H1 (cell line): ENCODE results near the gene CNRIP1. TPM values are rescaled to one million over a fixed set of nuclear protein-coding genes. Genes with fewer than 3 reads are reported as not detected.

Experiments
- CTCF ChIA-PET: fragments of 300-600 bp; sonication (Branson Sonifier 250); formaldehyde crosslinking; loops from one replicate; lab custom pipeline; 2021; ENCODE audit not compliant: partially characterized antibody; lab: Charles Lee
- POLR2A ChIA-PET: fragments of 300-600 bp; sonication (Branson Sonifier 250); formaldehyde crosslinking; loops from one replicate; lab custom pipeline; 2021; ENCODE audit warnings: inconsistent platforms; ENCODE audit not compliant: partially characterized antibody; lab: Charles Lee
- DNase-seq, 2 experiments: peaks; one replicate each; pipeline versions ENCODE4 v3.0.0 to v3.0.0-alpha.2; 2010 to 2022; ENCODE audit warnings: low spot score in 2 of 2, low read depth in 1 of 2, mixed read lengths in 1 of 2
- FAIRE-seq: peaks from 2 replicates; lab custom pipeline; 2011; peaks lifted over from hg19 to GRCh38; lab: Jason Lieb, UNC
- H2AFZ ChIP-seq: 2 replicates; pipeline ENCODE4 v1.8.1; 2012; ENCODE audit warnings: low read length, inconsistent platforms
- H2AK5ac ChIP-seq: 2 replicates; pipeline ENCODE4 v1.6.1; 2013; ENCODE audit warnings: low read depth, low read length
- H2BK120ac ChIP-seq: replicated peaks from 2 replicates; pipeline ENCODE3; 2013; ENCODE audit warnings: low read depth, low read length, inconsistent platforms
- H2BK12ac ChIP-seq: 2 replicates; pipeline ENCODE4 v1.6.1; 2013; ENCODE audit warnings: low read depth, low read length
- H2BK15ac ChIP-seq: 2 replicates; pipeline ENCODE4 v1.6.1; 2013; ENCODE audit warnings: low read length
- H2BK20ac ChIP-seq: 2 replicates; pipeline ENCODE4 v1.6.1; 2013; ENCODE audit warnings: low read length
- H2BK5ac ChIP-seq: 2 replicates; pipeline ENCODE4 v1.6.1; 2013; ENCODE audit warnings: low read depth, low read length
- H3K14ac ChIP-seq: 2 replicates; pipeline ENCODE4 v1.6.1; 2013; ENCODE audit warnings: inconsistent platforms; ENCODE audit not compliant: insufficient read length
- H3K18ac ChIP-seq: 2 replicates; pipeline ENCODE4 v1.6.1; 2013; ENCODE audit warnings: low read length; ENCODE audit errors: extremely low read depth
- H3K23ac ChIP-seq: 2 replicates; pipeline ENCODE4 v1.6.1; 2013; ENCODE audit warnings: inconsistent platforms; ENCODE audit not compliant: insufficient read length
- H3K23me2 ChIP-seq: 2 replicates; pipeline ENCODE4 v1.6.1; 2013; ENCODE audit warnings: low read depth, low read length
- H3K27ac ChIP-seq: 2 replicates; pipeline ENCODE4 v1.6.1; 2011; ENCODE audit warnings: low read depth, low read length, inconsistent platforms
- H3K27me3 ChIP-seq, 4 experiments: replicated peaks in 1 of 4; 1 replicate in 1 of 4; 2 replicates in 3 of 4; pipeline versions ENCODE4 v1.6.1 to v1.8.1; 2011 to 2013; ENCODE audit warnings: low read length in 3 of 4, mild to moderate bottlenecking in 3 of 4, inconsistent platforms in 2 of 4, mixed read lengths in 2 of 4, moderate library complexity in 1 of 4; ENCODE audit not compliant: control insufficient read depth in 3 of 4, insufficient read depth in 3 of 4; ENCODE audit errors: extremely low read depth in 1 of 4
- H3K36me3 ChIP-seq, 4 experiments: 2 replicates each; pipeline versions ENCODE4 v1.6.1 to v1.8.1; 2011 to 2013; ENCODE audit warnings: mild to moderate bottlenecking in 4 of 4, low read length in 3 of 4, moderate library complexity in 2 of 4, control low read depth in 1 of 4, inconsistent platforms in 1 of 4; ENCODE audit not compliant: insufficient read depth in 4 of 4, control insufficient read depth in 2 of 4
- H3K4ac ChIP-seq: replicated peaks from 2 replicates; pipeline ENCODE3; 2013; ENCODE audit warnings: low read length, low read depth, mixed read lengths, inconsistent platforms; ENCODE audit not compliant: insufficient read length
- H3K4me1 ChIP-seq, 4 experiments: replicated peaks in 1 of 4; 1 replicate in 1 of 4; 2 replicates in 3 of 4; pipeline versions ENCODE4 v1.6.1 to v1.8.1; 2011 to 2013; ENCODE audit warnings: low read length in 3 of 4, inconsistent platforms in 2 of 4, mixed read lengths in 1 of 4; ENCODE audit not compliant: insufficient read depth in 4 of 4, control insufficient read depth in 3 of 4
- H3K4me2 ChIP-seq, 2 experiments: 2 replicates each; pipeline versions ENCODE4 v1.6.1 to v1.8.1; 2011 to 2013; ENCODE audit warnings: low read depth in 2 of 2, low read length in 2 of 2, control low read depth in 1 of 2, inconsistent platforms in 1 of 2, mild to moderate bottlenecking in 1 of 2; ENCODE audit not compliant: insufficient read depth in 1 of 2
- H3K4me3 ChIP-seq, 4 experiments: fragments of 200-600, 300-600 bp in 1 of 4; sonication (generic), shearing (Covaris generic), sonication (Bioruptor Twin) in 1 of 4; 2 replicates each; pipeline versions ENCODE4 v1.5.1 to v1.8.1; 2011 to 2016; ENCODE audit warnings: low read length in 4 of 4, low read depth in 3 of 4, control low read depth in 2 of 4, inconsistent platforms in 2 of 4, mild to moderate bottlenecking in 2 of 4, mixed read lengths in 1 of 4, moderate library complexity in 1 of 4; ENCODE audit not compliant: insufficient read depth in 2 of 4; ENCODE audit errors: extremely low read depth in 1 of 4
- H3K56ac ChIP-seq: replicated peaks from 2 replicates; pipeline ENCODE3; 2013; ENCODE audit warnings: low read depth, mild to moderate bottlenecking, mixed read lengths, low read length, inconsistent platforms; ENCODE audit not compliant: insufficient read length
- H3K79me1 ChIP-seq: 2 replicates; pipeline ENCODE4 v1.6.1; 2013; ENCODE audit warnings: low read depth, low read length, control low read depth
- H3K79me2 ChIP-seq, 2 experiments: 2 replicates each; pipeline versions ENCODE4 v1.6.1 to v1.8.1; 2012 to 2013; ENCODE audit warnings: low read length in 2 of 2, mild to moderate bottlenecking in 2 of 2, inconsistent platforms in 1 of 2; ENCODE audit not compliant: insufficient read depth in 2 of 2, control insufficient read depth in 1 of 2
- H3K9ac ChIP-seq, 4 experiments: replicated peaks in 1 of 4; 1 replicate in 1 of 4; 2 replicates in 3 of 4; pipeline versions ENCODE4 v1.6.1 to v1.8.1; 2011 to 2013; ENCODE audit warnings: low read depth in 3 of 4, low read length in 3 of 4, control low read depth in 2 of 4, mild to moderate bottlenecking in 2 of 4, moderate library complexity in 2 of 4, inconsistent platforms in 1 of 4; ENCODE audit errors: extremely low read depth in 1 of 4
- H3K9me3 ChIP-seq, 2 experiments: 2 replicates each; pipeline versions ENCODE4 v1.6.1 to v1.8.1; 2012 to 2013; ENCODE audit warnings: mild to moderate bottlenecking in 2 of 2, moderate library complexity in 2 of 2, control low read depth in 1 of 2, inconsistent platforms in 1 of 2, low read depth in 1 of 2, low read length in 1 of 2, mixed read lengths in 1 of 2; ENCODE audit not compliant: insufficient read depth in 2 of 2
- H4K20me1 ChIP-seq, 2 experiments: replicated peaks in 1 of 2; 2 replicates each; pipeline versions ENCODE3 to v1.8.1; 2011 to 2013; ENCODE audit warnings: inconsistent platforms in 2 of 2, low read length in 2 of 2, mild to moderate bottlenecking in 1 of 2; ENCODE audit not compliant: insufficient read depth in 2 of 2, control insufficient read depth in 1 of 2
- H4K5ac ChIP-seq: 2 replicates; pipeline ENCODE4 v1.6.1; 2013; ENCODE audit warnings: low read length, low read depth, mixed read lengths, inconsistent platforms; ENCODE audit not compliant: insufficient read length
- H4K8ac ChIP-seq: 2 replicates; pipeline ENCODE4 v1.8.0; 2013; ENCODE audit warnings: mild to moderate bottlenecking, moderate library complexity, low read length, inconsistent platforms; ENCODE audit not compliant: insufficient read depth; ENCODE audit errors: extremely low read depth
- H4K91ac ChIP-seq: replicated peaks from 2 replicates; pipeline ENCODE3; 2013; ENCODE audit warnings: low read length, mixed read lengths, inconsistent platforms; ENCODE audit not compliant: insufficient read length
- BCL11A ChIP-seq, 2 experiments: IDR thresholded peaks; one replicate each; pipeline ENCODE4 v1.6.1; 2011; ENCODE audit warnings: low read depth in 2 of 2, low read length in 2 of 2, mild to moderate bottlenecking in 2 of 2
- EP300 ChIP-seq, 2 experiments: IDR thresholded peaks; 1 replicate in 1 of 2; 2 replicates in 1 of 2; pipeline ENCODE4 v1.6.1; 2011 to 2012; ENCODE audit warnings: low read depth in 2 of 2, low read length in 2 of 2, mild to moderate bottlenecking in 2 of 2, borderline replicate concordance in 1 of 2, inconsistent platforms in 1 of 2, moderate library complexity in 1 of 2
- EZH2 ChIP-seq: fragments of 200-600 bp; sonication (generic); IDR thresholded peaks from 2 replicates; pipeline ENCODE4 v1.7.1; 2012; ENCODE audit warnings: low read depth, mild to moderate bottlenecking, moderate library complexity, low read length, inconsistent platforms; ENCODE audit not compliant: severe bottlenecking
- KDM1A ChIP-seq: fragments of 200-600, 300-600 bp; sonication (generic); IDR thresholded peaks from 2 replicates; pipeline ENCODE4 v1.7.1; 2016; ENCODE audit warnings: mild to moderate bottlenecking, low read length, borderline replicate concordance
- KDM5A ChIP-seq: fragments of 200-600 bp; IDR thresholded peaks from 2 replicates; pipeline ENCODE4 v1.7.1; 2012; ENCODE audit warnings: mild to moderate bottlenecking, low read length, inconsistent platforms, mixed read lengths
- MAFK ChIP-seq: IDR thresholded peaks from 2 replicates; pipeline ENCODE4 v1.6.1; 2012; ENCODE audit warnings: low read depth, mild to moderate bottlenecking, improper control_type of control experiment, low read length
- PHF8 ChIP-seq: fragments of 200-600 bp; sonication (generic); conservative IDR thresholded peaks from 2 replicates; pipeline ENCODE4 v1.7.1; 2012; ENCODE audit warnings: low read depth, mild to moderate bottlenecking, inconsistent platforms, low read length, moderate library complexity
- SAP30 ChIP-seq: fragments of 300-600 bp; sonication (generic); IDR thresholded peaks from 2 replicates; pipeline ENCODE4 v1.7.1; 2012; ENCODE audit warnings: low read length, moderate library complexity, mild to moderate bottlenecking, inconsistent platforms; ENCODE audit not compliant: insufficient read depth, insufficient replicate concordance
- SIN3A ChIP-seq, 2 experiments: IDR thresholded peaks in 1 of 2; conservative IDR thresholded peaks in 1 of 2; 2 replicates each; pipeline ENCODE4 v1.6.1; 2011 to 2012; ENCODE audit warnings: low read length in 2 of 2, improper control_type of control experiment in 1 of 2, low read depth in 1 of 2, mild to moderate bottlenecking in 1 of 2
- SP1 ChIP-seq: IDR thresholded peaks from 2 replicates; pipeline ENCODE4 v1.6.1; 2011; ENCODE audit warnings: low read depth, low read length
- SP4 ChIP-seq: IDR thresholded peaks from 2 replicates; pipeline ENCODE4 v1.6.1; 2012; ENCODE audit warnings: low read length, inconsistent platforms
- SUZ12 ChIP-seq: fragments of 200-600 bp; sonication (generic); IDR thresholded peaks from 2 replicates; pipeline ENCODE4 v1.6.1; 2012; ENCODE audit warnings: mild to moderate bottlenecking, inconsistent platforms, low read length, moderate library complexity, mixed read lengths
- WGBS, 2 experiments: shearing (Covaris generic) in 1 of 2; methylation state at CpG; one replicate each; pipeline versions ENCODE4 v1.1.6 to v1.1.7; 2013 to 2015; ENCODE audit warnings: low lambda C conversion rate in 2 of 2, mixed read lengths in 2 of 2, inconsistent platforms in 1 of 2, low coverage in 1 of 2, missing lambda C conversion rate in 1 of 2; ENCODE audit not compliant: insufficient replicate concordance in 2 of 2, insufficient coverage in 1 of 2, insufficient read length in 1 of 2; ENCODE audit errors: extremely low coverage in 1 of 2, missing lambda C conversion rate in 1 of 2; 5-methylcytosine and 5-hydroxymethylcytosine counted together
- polyA plus RNA-seq, 7 experiments: library from polyadenylated mRNA; depleted of rRNA in 3 of 7; stranded (reverse) in 5 of 7; unstranded in 2 of 7; fragments of >200 nt in 5 of 7; fragments of 200-250 nt in 2 of 7; gene quantifications; 1 replicate in 5 of 7; 2 replicates in 1 of 7; 4 replicates in 1 of 7; pipeline versions ENCODE4 v1.2.1 to v1.2.3, GENCODE V29; 2011 to 2013; ENCODE audit warnings: missing spikeins in 2 of 7, mixed read lengths in 2 of 7
- total RNA-seq: library from RNA; stranded (reverse); fragmentation: NEBNext Ultra II Directional; extraction: Animal tissue kit (Norgen Biotek cat#: 25700); gene quantifications from 2 replicates; pipeline ENCODE4 v1.2.1, GENCODE V29; 2021
- TF ChIP-seq, protein P1 (sequence below): IDR thresholded peaks from 2 replicates; pipeline ENCODE4 v1.6.1; 2012; ENCODE audit warnings: inconsistent platforms

The CNRIP1 gene
- total and polyA plus RNA-seq, 2 of the 8 experiments (the other 6 are each of a cell fraction or from before 2014, with no cell fraction given) = 4.6 to 7.0 TPM

DNA sequence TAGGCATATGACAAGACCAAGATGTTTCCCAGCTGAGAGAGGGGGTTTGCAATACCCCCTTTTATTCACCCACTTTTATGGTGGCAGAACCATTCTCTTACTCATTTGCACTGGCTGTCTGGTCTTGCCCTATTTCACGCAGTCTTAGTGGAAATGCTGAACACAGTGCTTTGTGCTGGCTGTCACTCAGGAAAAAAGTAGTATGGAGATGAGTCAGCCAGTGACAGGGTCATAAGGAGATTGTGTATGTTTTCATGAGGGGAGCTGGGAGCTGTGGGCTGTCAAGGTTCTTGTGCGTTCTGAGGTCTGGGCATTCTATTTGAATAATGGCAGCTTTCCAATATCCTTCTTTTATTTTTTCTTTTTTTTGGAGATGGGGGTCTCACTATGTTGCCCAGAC lies 10.9 kb upstream of the CNRIP1 start:
- DNase-seq = no peak
- TF ChIP-seq EZH2 (no peak), PHF8 (no peak), KDM5A (no peak), BCL11A (IDR thresholded peaks at IDR 0.05; ENCODE audit: low read depth in 2 of 2, low read length in 2 of 2) (no peak), SP4 (no peak), SIN3A (conservative IDR thresholded peaks at IDR 0.05 in 1 of 2, IDR thresholded peaks at IDR 0.05 in 1 of 2; ENCODE audit: low read depth in 1 of 2, low read length in 2 of 2) (no peak), KDM1A (no peak), SUZ12 (no peak), EP300 (IDR thresholded peaks at IDR 0.05; ENCODE audit: borderline replicate concordance in 1 of 2, low read depth in 2 of 2, low read length in 2 of 2) (no peak), SP1 (no peak), SAP30 (no peak), MAFK (no peak)
- TF ChIP-seq, protein P1, sequence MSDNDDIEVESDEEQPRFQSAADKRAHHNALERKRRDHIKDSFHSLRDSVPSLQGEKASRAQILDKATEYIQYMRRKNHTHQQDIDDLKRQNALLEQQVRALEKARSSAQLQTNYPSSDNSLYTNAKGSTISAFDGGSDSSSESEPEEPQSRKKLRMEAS = no peak

More for the DNA sequence above, 10.9 kb upstream of the CNRIP1 start:
- H3K14ac ChIP-seq = no peak overlapping the region
- FAIRE-seq = no peak
- no peak overlapping the region for H4K8ac ChIP-seq
- no peak overlapping the region for H3K4me3 ChIP-seq
- H3K79me1 ChIP-seq = no peaks in the 10 kb centered on the region
- no peak overlapping the region for H2BK5ac ChIP-seq
- H2BK12ac ChIP-seq = no peak overlapping the region
- no peaks in the 10 kb centered on the region for H3K9me3 ChIP-seq
- no peaks in the 10 kb centered on the region for H3K79me2 ChIP-seq
- H4K5ac ChIP-seq = no peak overlapping the region
- POLR2A ChIA-PET = no interaction called here
- no peak overlapping the region for H3K4ac ChIP-seq
- no peak overlapping the region for H3K9ac ChIP-seq
- H3K23me2 ChIP-seq = no peaks in the 10 kb centered on the region
- H2BK15ac ChIP-seq = no peak overlapping the region
- H3K56ac ChIP-seq = no peak overlapping the region
- no peak overlapping the region for H4K91ac ChIP-seq
- no peak overlapping the region for H3K18ac ChIP-seq
- no peaks in the 10 kb centered on the region for H3K36me3 ChIP-seq
- no peak overlapping the region for H2BK120ac ChIP-seq
- CTCF ChIA-PET = interaction anchor here (0.9 kb wide), 1 partner anchor 39 kb away, joined by 3 read pairs; no protein-coding TSS in a partner anchor
- no peak overlapping the region for H2AFZ ChIP-seq
- H3K23ac ChIP-seq = no peak overlapping the region
- no peaks in the 10 kb centered on the region for H3K4me1 ChIP-seq
- H4K20me1 ChIP-seq = no peaks in the 10 kb centered on the region
- no peak overlapping the region for H2BK20ac ChIP-seq
- H3K27me3 ChIP-seq = no peaks in the 10 kb centered on the region
- WGBS, 2 experiments = 93% methylated on average over 2 of the region's 2 CpGs; no CpG with 5 or more reads in 1 of the 2 experiments
- H3K27ac ChIP-seq = no peak overlapping the region
- H3K4me2 ChIP-seq = no peak overlapping the region
- H2AK5ac ChIP-seq = no peak overlapping the region
